Fibroblast of skin of left biceps (primary cell): ENCODE measurements around the gene CNTN4.

ENCODE experiments used
- DNase-seq, 2 experiments: peaks; one replicate each; pipeline ENCODE4 v3.0.0-alpha.2; 2013; ENCODE audit warnings: low read depth in 2 of 2

CNTN4 gene

GRCh38 chr3:2153053-2153452 is 54.4 kb downstream of the CNTN4 start:
- DNase-seq: no peak

GRCh38 chr3:2153547-2153946 is 54.9 kb downstream of the CNTN4 start:
- no peak for DNase-seq

GRCh38 chr3:2154621-2155020 is 56.0 kb downstream of the CNTN4 start:
- DNase-seq: no peak

- no peak for DNase-seq
These were observed 57.7 kb downstream of the CNTN4 start for GRCh38 chr3:2156244-2156847.

DNA sequence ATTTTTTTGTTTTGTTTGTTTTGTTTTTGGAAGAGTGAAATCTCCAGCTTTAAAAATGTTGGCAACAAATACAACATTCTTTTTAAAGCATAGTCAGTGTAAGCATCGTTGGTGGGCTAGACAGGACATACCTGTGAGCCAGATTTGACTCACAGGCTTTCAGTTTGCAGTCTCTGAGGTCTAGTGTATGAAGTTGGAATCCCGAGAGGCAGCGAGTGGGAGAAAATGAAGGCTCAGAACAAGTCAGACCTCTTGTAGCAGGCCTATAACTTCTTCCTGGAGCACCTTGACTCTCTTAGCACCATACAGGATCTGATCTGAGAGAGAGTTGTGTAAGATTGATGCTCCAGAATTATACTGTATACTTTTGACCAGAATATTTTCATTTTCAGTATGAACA is 60.2 kb downstream of the CNTN4 start:
- no peak for DNase-seq

DNA sequence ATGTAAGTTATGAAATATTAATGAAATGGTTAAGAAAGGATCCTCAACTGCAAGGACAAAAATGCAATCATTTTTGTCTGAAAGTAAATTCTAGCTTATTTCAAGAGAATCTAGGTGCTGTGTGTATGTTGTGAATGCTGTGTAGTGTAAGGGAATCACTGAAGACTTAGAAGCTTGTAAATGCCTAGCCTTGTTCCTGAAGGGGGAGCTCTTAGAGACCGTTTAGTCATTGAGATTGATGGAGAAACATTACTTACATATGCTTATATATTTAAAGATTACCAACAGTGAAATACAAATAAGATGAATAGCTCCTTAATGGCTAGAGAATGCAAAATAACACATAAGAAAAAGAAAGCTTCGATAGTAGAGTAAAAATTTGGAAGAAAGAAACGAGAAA is 67.9 kb downstream of the CNTN4 start:
- no peak for DNase-seq

DNA sequence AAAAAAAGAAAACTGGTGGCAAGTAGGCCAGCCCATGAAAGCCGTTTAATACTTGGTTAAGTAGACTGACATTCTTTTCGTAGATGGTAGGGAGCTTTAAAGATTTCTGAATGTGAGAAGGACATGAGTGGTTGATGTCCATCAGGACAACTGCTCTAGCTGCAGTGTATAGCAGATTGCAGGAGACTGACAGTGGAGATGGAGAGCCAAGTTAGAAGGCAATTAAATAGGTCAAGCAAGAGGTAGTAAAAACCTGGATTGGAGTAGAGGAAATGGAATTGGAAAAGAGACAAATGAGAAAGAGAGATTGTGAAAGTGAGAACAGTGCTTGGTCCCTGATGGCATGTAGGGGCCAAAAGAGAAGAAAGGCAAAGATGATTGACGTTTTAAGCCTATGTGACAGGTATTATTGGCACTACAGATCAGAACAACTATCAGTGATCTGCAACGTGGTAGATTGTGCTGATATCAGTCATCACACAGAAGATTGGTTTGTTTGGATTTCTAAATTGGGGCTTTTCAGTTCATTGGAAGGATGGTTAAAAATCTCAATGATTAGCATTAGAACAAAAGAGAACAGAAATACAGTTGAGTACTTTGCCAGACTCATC is 74.0 kb downstream of the CNTN4 start:
- DNase-seq: no peak

GRCh38 chr3:2180634-2181033 is 82.0 kb downstream of the CNTN4 start:
- DNase-seq: no peak

DNA sequence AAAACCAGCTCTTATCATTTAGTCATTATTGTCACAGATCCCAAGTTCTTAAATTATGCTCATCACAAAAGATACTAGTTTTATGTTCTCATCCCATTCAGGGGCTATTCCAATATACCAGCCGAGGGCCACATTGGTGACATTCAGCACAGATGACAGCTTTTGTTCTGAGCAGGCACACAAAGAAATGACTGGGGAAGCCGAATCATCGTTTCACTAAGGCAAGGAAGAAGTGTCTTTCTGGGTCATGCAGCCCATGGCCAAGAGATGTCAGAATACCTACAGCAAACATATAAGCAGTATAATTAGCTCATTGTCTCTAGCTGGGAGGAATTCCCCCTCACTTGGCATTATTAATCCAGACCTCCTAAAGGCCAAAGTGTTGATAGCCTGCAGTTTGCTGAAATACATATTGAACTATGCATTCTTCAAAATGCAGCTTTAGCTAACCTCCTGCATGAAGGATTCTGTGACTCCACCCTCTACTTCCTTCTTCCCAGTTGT is 100.2 kb downstream of the CNTN4 start:
- DNase-seq: no peak

- no peak for DNase-seq
These were observed 105.4 kb downstream of the CNTN4 start for GRCh38 chr3:2204054-2204453.

- no peak for DNase-seq
These were observed 107.0 kb downstream of the CNTN4 start for GRCh38 chr3:2205692-2206091.

DNA sequence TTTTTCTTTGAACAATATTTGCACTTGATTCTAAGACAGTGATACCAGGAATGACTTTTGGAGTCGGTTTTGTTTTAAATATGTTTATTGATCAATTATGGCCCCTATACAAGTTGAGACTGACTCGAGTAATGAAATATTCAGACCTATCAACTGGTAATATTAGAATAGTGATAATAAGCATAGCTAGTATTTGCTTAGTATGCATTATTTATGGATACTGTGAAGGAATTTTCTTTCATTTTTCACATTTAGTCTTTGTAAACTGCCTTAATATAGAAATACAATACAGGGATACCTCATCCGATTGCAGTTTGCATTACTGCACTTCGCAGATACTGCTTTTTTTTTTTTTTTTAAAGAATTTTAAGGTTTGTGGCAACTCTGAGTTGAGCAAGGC is 107.9 kb downstream of the CNTN4 start:
- no peak for DNase-seq

DNA sequence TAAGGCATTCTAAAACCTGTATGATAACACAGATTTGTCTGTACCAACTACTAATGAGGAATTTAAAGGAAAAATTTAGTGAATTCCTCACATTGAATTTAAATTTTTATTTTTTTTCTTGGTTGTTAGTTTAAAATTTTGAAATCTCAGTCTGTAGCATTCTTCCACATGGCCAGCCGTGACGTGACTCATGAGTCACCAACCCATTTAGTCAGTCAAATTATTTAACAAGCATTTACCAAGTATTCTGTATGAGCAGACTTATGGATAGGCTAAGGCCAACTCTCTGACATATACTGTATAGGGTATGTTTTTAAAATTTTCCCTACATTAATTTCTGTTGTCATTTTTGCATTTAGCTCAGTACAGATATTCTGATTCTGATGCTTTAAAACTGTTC is 112.9 kb downstream of the CNTN4 start:
- DNase-seq: no peak

DNA sequence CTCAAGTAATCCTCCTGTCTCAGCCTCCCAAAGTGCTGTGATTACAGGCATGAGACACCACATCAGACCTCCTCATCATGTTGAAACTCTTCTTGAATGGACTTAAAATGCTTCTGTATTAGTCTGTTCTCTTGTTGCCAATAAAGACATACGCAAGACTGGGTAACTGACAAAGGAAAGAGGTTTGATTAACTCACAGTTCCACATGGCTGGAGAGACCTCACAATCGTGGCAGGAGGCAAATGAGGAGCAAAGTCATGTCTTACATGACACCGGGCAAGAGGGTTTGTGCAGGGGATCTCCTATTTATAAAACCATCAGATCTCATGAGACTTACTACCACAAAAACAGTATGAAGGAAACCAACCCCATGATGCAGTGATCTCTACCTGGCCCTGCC is 113.5 kb downstream of the CNTN4 start:
- no peak for DNase-seq

GRCh38 chr3:2218375-2218774 is 119.7 kb downstream of the CNTN4 start:
- DNase-seq: no peak

DNA sequence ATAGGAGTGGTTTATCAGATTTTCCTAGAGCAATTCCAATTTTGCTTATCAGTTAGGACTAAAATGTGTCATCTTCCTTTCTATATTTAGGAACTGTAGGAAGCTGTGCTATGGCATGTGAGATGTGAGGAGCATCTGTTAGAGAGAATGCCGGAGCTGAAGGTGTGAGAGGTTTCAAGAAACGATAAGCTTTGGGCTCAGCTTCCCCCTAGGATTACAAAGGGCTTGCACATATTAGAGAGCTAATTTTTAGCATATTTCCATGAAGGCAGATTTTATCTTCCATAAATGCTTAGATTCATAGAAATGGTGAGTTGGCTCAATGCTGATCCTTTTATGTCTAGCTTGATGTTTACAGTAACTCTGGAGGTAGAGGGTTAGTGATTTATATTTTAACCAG is 120.2 kb downstream of the CNTN4 start:
- no peak for DNase-seq

DNA sequence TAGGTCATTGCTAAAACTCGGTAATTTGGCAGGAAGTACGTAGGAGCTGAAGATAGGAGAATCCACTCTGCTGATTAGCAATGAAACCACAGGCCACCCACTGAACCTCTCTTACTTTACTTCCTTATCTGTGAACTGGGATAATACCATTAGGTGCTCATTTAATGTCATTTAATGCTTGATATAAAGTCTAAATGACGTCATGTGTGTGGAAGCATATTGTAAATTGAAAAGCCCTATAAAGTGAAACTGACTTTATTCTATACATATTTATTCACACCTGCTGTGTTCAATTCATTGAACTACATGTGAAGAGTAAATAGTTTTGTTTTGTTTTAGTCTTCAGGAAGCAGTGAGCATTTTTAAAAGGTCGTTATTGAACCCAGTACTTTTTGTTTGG is 137.5 kb downstream of the CNTN4 start:
- DNase-seq: no peak

- DNase-seq: no peak
These were observed 145.5 kb downstream of the CNTN4 start for GRCh38 chr3:2244137-2244536.

GRCh38 chr3:2246873-2247648 is 148.4 kb downstream of the CNTN4 start:
- no peak for DNase-seq

- no peak for DNase-seq
These were observed 149.2 kb downstream of the CNTN4 start for GRCh38 chr3:2247831-2248230.

GRCh38 chr3:2250783-2251182 is 152.1 kb downstream of the CNTN4 start:
- DNase-seq: no peak

DNA sequence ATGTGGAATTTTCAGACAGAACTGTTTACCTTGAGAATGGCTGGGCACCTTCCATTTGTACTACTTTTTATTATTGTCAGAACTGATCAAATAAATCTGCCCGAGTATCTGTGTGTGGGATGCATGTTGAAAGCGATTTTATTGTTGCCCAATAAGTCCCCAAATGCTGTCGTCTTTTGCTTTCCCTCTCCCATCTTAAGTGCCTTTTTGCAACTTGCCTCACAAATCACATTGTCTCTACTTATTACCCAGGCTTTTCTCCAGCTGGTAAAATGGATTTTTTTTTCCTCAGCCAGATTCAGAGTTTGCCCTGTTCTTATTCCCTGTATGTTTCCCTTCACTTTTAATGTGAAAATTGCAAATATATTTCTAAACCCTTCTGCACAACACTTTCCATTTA is 163.1 kb downstream of the CNTN4 start:
- no peak for DNase-seq

- no peak for DNase-seq
These were observed 163.5 kb downstream of the CNTN4 start for GRCh38 chr3:2262204-2262603.
